Lower leg skin (tissue), 4 donors: ENCODE data around the gene ADCY10. TPM values are rescaled to one million over a fixed set of nuclear protein-coding genes. Genes with fewer than 3 reads are reported as not detected.

Source experiments
- DNase-seq, 2 donors: peaks; one replicate each; pipeline ENCODE4 v3.0.0-alpha.2; 2019; ENCODE audit warnings: low spot score in 2 of 2
- H3K4me3 ChIP-seq: fragments of 200-600 bp; sonication (generic); 2 replicates; pipeline ENCODE4 v1.5.1; 2017; ENCODE audit warnings: mild to moderate bottlenecking, low read depth; ENCODE audit not compliant: poor library complexity, severe bottlenecking
- CTCF ChIP-seq, 3 donors: fragments of 450-650 bp; IDR thresholded peaks; one replicate each; pipeline ENCODE4 v1.5.1; 2016; ENCODE audit warnings: antibody characterized with exemption in 3 of 3, mild to moderate bottlenecking in 3 of 3, moderate library complexity in 2 of 3
- POLR2A ChIP-seq, 2 donors: fragments of 450-650 bp; IDR thresholded peaks; one replicate each; pipeline ENCODE4 v1.6.1; 2016 to 2017; ENCODE audit warnings: antibody characterized with exemption in 2 of 2, mild to moderate bottlenecking in 1 of 2, moderate library complexity in 1 of 2
- WGBS, 2 donors: methylation state at CpG; one replicate each; pipeline ENCODE4 v1.1.5; 2018; 5-methylcytosine and 5-hydroxymethylcytosine counted together
- intact Hi-C: fragments of 100-400 bp; cut with DNase I; formaldehyde crosslinking; loops from one replicate; pipeline ENCODE4 v1.15.0; 2023; ENCODE audit warnings: low total_unique reads
- total RNA-seq, 4 donors: library from RNA; depleted of rRNA; stranded (reverse); fragments of >200 nt; gene quantifications; one replicate each; pipeline ENCODE4 v1.1.0, GENCODE V29; 2016

The ADCY10 gene
- total RNA-seq, 4 donors from 2014 or later = 0.07 to 0.10 TPM; not detected in 2

- TF ChIP-seq POLR2A (IDR thresholded peaks at IDR 0.05) (no peak), CTCF (IDR thresholded peaks at IDR 0.05) (no peak)
- no peak overlapping the region for H3K4me3 ChIP-seq
- no peak for DNase-seq
- intact Hi-C loops = no loop called here
- 85 to 91% methylated on average over 6 of the region's 6 CpGs for WGBS, 2 donors
Measured at GRCh38 chr1:167821356-167821685, 92.6 kb downstream of the ADCY10 start.

GRCh38 chr1:167820684-167821355 is 93.1 kb downstream of the ADCY10 start:
- H3K4me3 ChIP-seq = no peak overlapping the region
- TF ChIP-seq POLR2A (IDR thresholded peaks at IDR 0.05) (no peak), CTCF (IDR thresholded peaks at IDR 0.05) (no peak)
- WGBS, 2 donors = 48 to 65% methylated on average over 12 of the region's 12 CpGs
- intact Hi-C loops = no loop called here
- no peak for DNase-seq

- peak overlapping the region; percentile 13 for H3K4me3 ChIP-seq
- 9 to 11% methylated on average over 35 of the region's 35 CpGs for WGBS, 2 donors
- peak; percentile 49 to 94 for DNase-seq
- intact Hi-C loops = no loop called here
- TF ChIP-seq POLR2A (IDR thresholded peaks at IDR 0.05) = no peak
- no peak for TF ChIP-seq CTCF (IDR thresholded peaks at IDR 0.05)
Measured at GRCh38 chr1:167819849-167820683, 93.9 kb downstream of the ADCY10 start.

GRCh38 chr1:167815650-167816049 is 98.3 kb downstream of the ADCY10 start:
- TF ChIP-seq POLR2A (IDR thresholded peaks at IDR 0.05) = no peak
- no peak for TF ChIP-seq CTCF (IDR thresholded peaks at IDR 0.05)
- no peak overlapping the region for H3K4me3 ChIP-seq
- intact Hi-C loops = no loop called here
- WGBS, 2 donors = 88 to 100% methylated on average over 1 of the region's 1 CpG
- no peak for DNase-seq

- TF ChIP-seq CTCF (IDR thresholded peaks at IDR 0.05) (no peak), POLR2A (IDR thresholded peaks at IDR 0.05) (no peak)
- no peak for DNase-seq
- intact Hi-C loops = no loop called here
- no peak overlapping the region for H3K4me3 ChIP-seq
Measured at GRCh38 chr1:167812972-167813371, 101.0 kb downstream of the ADCY10 start.
